Anterior cingulate cortex (tissue), 58 donors: ENCODE measurements around the gene CLIP4.
"Not testable (repeated sequence)": the region's sequence is repeated elsewhere in the genome, so short reads cannot be mapped to it uniquely, and the experiment has no call there.

ENCODE experiments used
- DNase-seq, 58 donors: peaks; one replicate each; lab custom pipeline; 2025; lab: John Stamatoyannopoulos, UW

CLIP4 gene, protein sequence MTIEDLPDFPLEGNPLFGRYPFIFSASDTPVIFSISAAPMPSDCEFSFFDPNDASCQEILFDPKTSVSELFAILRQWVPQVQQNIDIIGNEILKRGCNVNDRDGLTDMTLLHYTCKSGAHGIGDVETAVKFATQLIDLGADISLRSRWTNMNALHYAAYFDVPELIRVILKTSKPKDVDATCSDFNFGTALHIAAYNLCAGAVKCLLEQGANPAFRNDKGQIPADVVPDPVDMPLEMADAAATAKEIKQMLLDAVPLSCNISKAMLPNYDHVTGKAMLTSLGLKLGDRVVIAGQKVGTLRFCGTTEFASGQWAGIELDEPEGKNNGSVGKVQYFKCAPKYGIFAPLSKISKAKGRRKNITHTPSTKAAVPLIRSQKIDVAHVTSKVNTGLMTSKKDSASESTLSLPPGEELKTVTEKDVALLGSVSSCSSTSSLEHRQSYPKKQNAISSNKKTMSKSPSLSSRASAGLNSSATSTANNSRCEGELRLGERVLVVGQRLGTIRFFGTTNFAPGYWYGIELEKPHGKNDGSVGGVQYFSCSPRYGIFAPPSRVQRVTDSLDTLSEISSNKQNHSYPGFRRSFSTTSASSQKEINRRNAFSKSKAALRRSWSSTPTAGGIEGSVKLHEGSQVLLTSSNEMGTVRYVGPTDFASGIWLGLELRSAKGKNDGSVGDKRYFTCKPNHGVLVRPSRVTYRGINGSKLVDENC

DNA sequence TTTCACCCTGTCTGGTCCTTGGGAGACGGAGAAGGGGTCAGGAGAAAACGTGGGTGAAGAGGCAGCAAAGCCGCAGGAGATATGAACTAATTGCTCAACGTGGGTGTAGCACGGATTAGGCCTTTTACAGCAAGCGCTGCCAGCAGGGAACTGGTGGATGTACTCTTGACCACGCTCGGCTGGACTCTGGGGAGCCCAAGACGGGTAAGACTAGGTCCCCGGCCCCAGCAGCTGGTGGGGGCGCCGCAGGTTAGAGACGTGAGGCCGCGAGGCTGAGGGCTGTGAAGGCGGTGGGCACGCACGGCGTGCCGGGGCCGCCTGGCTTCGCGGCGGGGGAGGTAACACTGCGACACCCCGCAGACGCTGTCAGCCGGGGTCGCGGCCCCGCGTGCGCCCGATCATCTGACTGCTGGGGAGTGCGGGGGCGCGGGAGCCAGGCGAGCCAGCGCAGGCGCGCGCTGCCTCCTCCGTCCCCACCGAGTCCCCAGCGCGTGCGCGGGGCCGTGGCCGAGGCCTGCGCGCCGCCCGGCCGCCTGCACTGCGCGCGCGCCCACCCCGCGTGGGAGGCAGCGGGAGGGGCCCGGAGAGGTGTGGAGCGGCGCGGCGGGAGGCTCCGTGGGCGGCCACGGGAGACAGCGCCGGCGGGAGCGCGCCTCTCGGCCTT, at the start of gene CLIP4:
Gene CLIP4 (plus strand): TSS at position 470 of the 664 bp plus-strand sequence. CDS start 5,974 bp downstream, outside the sequence.
- DNase-seq, result peak in 51 of 58 donors; percentile 13 to 85 (median 68)

DNA sequence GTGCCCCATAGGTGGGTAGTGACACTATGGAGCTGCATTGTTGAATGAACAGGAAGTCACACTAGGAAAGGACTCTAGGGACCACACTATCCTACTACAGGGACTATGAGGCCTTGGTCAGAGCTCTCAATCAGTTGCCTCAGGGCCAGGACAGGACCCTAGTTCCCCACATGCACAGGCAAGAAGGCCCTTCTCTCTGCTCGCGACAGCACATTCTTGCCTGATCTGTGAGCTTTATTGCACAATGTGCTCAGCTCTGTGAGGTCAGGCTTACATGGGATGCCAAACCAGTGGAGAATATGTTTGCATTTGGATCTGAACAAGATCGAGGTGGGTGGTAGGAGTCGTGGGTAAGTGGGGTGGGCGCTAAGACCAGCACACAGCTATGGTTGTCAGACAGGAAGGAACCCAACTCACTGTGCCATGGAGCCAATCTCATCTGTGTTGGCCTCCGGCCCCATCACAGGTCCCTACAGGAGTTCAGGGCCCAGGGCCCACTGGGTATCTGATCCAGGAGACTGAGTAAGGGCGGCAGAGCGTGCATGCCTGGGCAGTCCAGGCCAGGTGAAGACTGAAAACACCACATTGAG, 48.8 kb upstream of the CLIP4 start:
- DNase-seq, result no peak

DNA sequence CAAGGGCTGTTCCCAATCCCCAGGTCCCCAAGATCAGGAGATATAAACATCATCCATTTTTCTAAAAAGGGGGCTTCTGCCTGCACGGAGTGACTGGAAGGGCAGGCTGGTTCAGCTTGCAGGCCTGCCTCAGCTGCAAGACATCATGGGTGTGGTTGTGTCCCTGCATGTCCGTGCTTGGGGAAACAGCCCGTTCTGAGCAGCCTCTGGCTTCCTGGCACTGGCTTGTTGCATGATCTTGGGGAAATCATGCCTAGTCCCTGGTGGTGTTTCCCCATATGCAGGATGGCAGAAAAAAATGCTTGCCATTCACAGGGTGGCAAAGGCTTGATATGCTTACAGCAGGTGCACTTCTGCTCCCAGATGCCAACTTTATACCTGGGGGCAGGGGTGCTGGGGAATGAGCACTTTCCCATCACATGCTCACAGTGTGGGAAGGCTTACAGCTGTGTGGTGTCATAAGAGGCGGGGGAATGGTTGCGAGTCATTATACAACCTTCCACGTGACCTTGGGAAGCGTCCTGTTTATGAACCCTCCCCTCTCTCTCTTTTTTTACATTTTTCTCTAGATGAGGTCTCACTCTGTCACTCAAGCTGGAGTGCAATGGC, 48.1 kb upstream of the CLIP4 start:
- DNase-seq, result no peak

DNA sequence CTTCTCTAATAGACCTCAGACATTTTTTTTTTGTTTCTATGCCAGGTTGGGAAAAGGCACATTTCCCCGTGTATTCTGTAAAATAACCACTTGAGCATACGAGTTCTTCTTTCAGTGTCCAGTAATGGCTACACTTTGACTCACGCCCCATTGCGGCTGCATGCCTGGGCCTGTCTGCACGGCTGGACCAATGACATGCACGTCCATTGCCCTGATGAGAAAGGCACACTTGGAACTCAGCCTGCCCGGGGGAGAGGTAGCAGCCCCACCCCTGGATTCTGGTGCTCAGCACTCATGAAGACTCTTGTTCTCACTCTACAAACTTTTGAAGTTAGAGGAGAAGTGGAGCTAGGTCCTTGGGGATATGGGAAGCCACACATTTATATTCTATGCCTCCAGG, 46.7 kb upstream of the CLIP4 start:
- no peak for DNase-seq

DNA sequence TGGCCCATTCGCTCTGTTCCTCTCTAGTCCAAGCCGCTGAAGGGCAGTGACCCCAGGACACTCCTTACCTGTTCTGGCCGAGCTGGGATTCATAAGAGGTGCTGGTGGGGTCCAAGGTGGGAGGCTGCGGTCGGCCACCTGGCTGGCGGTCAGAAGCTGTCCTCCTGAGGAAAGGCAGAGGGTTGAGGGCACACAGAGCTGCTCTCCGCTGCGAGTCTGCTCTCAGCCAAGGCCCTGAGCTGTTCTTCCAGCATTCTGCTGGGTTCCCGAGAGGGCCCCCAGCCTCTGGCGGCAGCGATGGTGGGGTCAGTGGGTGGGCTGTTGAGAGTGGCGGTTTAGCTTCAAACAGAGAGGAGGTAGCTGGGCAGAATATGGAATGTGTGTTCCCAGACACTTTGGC, 44.7 kb upstream of the CLIP4 start:
- DNase-seq, result no peak

DNA sequence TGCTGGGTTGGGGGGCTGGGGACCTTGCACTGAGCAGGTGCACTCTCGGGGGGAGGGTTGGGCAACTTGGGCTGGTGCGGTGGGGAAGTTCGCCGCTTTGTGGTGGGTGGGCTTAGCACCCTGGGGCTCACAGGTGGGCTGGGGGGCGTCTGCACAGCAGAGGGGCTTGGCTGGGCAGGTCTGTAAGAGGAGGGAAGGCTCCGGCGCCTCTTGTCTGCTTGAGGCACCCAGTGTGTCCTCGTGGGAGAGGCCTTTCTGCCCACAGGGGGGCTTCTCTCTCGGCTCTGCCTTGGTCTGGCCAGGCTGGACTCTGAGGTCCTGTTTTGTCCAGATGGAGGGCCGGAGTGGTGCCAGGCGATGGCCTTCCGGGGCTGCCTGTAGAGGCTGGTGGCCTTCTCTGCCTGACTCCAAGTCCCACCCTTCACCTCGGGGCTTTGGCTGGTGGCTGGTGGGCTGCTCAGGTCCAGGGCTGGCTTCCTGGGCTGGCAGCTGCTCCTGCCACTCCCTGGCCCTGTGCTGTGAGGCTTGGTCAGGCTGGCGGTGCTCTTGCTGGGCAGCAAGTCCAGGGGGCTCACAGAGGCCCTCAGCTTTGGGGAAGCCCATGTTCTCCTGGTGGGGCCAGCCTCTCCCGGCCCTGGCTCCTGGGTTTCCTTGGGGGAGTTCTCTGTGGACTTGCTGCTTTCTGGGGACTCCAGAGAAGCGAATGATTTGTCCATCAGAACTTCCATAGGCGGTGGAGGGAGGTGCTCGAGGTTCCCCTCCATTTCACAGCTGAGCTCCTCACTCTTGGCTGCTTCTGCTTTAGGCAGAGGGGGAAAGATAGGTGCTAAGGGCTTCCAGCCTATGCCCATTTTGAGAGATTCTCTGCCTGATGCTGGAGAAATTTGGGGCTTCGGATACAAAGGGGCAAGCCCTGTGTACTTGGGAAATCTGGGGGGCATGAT, 43.9 kb upstream of the CLIP4 start:
- DNase-seq, result no peak

DNA sequence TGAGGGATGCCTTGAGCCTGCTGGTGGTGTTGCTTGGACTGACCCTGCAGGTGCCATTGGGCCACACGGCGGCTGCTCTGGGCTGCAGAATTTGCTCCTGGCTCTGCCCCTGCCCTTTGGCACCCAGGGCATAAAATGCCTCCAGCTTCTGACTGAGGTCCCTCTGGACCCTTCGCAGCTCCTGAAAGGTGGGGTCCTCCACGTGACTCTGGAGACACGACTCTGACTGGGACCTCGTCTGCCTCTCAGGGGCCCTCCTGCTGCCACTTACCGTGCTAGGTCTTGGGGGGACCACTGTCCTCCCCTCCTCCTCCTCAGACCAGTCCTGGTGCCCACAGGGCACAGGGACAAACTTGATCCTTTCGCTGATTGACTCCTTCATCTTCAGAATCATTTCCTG, 43.0 kb upstream of the CLIP4 start:
- no peak for DNase-seq

DNA sequence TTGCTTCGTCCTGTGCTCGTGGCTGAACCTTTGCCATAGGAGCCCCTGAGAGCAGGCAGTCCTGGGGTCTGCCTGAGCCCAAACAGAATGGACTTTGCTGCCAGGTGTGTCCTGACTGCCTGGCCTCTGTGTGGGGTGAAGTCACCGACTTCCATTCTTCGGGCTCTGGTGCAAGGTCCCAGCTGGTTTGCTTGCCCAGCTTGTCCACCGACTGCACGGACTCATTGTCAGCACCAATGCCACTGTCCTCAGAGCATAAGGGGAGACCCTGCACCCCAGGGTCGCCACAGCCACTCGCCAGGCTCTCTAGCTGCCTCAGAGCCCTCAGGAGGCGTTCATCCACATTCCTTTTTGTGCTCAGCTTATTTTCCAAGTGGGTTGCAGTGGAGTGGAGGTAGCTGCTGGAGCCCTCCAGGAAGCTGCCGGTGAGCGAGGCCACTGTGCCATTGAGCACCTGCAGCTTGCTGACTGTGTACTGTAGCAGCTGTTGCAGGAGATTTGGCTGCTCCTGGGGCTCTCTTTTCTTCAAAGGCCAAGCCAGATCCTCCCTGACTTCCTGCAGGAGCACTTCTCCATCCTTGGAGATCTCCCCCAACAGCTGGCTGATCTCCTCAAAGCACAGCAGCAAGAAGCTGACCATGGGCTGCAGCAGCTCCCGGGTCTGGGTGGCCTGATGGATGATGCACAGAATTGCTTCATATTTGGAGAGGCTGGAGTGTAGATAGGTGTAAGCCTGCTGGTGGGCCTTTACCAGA, 42.1 kb upstream of the CLIP4 start:
- no peak for DNase-seq

DNA sequence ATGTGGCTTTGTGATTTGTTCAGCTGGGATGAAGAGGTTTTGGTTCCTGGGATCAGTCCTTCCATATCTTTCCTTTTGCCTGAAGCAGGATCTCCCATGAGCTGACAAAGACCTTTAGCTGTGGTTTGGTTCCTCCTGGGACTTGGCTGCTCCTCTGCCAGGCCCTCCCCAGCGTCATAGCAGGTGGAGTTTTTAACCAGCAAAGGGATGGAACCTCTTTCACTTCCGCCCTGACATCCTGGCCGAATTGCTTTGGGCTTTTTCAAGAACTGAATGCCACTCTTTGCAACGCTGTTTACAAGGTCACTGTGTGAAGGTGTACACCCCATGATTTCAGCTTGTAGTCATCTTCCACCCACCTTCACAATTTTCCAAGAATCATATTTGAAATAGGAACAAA, 41.3 kb upstream of the CLIP4 start:
- no peak for DNase-seq

DNA sequence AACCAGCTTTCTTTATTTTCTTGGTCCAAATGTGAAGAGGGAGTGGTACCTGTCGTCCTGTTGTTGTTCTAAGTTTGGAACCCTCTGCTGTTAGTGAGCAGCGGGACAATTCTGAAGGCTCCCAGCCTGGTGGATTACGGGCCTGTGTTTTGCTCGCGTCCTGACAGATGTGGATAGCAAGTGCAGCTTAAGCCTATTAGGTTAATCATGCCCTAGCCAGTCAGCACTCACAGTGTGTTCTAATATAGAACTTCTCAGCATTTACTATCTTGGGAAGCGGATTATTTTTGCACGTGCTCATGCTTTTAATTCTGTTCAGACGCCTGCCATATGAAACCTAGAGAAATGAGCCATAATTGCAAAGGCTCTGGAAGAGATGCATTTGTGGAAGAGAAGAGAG, 40.8 kb upstream of the CLIP4 start, which contains the start of gene PCARE:
Gene PCARE (minus strand): TSS at position 113 of the 400 bp plus-strand sequence. CDS start 262 bp downstream, outside the sequence.
- DNase-seq, result no peak

DNA sequence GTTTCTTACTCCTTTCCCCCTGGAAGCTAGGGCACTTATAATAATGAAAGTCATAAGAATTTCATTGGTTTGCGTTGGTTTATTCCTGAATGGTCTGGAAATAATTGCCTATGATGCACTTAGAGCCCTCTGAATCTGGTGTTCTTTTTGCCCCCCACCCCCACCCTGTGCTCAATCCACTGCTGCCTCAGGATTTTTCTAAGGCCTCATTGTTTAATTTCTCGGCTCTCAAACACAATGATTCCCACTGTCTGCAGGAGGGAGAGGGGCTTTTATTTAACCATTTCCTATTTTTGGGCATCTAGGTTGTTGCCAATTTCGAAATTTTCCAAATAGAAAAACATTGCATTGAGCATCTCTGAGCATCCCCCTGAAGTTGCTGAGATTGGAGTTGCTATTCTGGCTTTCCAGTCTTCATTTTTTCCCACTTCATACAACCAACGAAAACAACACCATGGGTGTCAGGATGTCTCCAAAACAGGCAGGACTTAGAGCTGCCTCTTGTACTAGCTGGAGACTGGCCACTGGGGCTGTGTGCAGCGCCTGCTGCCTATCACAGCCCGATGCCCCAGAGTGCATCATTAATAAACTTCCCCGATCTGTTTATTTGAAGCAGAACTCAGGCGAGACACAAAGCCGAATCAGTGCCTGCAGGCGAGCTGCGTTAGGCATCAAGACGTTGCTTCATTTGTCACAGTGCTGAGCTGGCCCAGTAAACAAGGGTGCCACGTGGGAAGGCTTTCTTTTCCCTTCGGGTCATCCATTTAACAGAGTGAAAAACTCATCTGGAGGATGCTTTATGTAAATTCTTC, 39.1 kb upstream of the CLIP4 start:
- DNase-seq, result peak in 54 of 58 donors; percentile 22 to 91 (median 71)

DNA sequence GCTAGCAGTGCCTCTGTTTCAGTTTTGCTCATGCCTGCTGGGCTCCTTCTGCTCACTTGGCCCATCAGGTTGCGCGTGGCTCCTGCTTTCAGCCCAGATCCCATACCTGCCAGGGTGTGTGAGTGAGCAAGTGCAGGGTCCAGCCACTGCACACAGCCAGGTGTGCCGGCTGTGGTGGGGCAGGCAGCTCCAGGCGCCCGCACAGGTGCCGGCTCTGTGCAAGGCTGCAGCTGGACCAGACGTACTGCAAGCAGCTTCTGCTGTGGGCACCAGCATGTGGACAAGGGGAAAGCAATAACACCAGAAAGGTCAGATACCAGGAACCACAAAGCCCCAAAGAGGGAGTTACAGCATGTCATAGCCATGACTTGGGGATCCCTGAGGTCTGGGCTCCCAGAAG, 35.3 kb upstream of the CLIP4 start:
- no peak for DNase-seq

DNA sequence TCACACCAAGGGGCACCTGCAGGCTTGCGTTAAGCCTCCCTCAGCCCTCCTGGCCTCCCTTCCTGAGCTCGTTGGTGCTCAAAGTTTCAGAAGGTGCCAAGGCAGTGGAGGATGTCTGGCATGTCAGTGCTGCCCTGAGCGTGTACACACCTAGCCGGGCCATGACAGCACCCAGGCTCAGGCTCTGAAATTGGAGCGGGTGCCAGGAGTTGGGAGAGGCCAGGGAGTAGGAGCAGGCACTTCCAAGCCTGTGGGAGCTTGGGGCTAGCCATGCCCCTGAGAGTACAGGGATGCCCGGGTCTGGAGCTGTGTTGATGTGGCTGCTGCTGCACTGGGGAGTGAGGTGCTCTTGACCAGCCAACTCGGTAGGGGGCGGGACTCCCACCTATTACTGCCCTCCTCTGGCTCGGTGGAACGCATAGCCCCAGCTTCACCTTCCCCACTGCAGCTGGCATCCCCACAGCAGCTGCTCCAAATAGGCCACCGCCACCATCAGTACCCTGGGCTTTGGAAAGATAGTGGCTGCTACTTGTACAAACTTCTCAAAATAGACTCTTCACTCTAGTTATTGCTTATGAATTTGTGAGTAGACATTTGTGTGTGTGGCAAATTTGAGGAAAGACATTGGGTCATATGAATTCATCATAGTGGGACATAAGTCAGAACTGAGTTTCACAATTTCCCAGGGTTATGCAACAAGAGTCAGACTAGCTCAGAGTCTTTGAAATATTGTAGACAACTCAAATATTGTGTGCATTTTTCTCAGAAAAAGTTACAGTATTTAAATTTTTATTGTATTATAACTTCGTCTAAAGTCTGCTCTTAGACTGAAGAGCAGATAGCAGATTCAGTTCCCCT, 34.1 kb upstream of the CLIP4 start:
- DNase-seq, result no peak

DNA sequence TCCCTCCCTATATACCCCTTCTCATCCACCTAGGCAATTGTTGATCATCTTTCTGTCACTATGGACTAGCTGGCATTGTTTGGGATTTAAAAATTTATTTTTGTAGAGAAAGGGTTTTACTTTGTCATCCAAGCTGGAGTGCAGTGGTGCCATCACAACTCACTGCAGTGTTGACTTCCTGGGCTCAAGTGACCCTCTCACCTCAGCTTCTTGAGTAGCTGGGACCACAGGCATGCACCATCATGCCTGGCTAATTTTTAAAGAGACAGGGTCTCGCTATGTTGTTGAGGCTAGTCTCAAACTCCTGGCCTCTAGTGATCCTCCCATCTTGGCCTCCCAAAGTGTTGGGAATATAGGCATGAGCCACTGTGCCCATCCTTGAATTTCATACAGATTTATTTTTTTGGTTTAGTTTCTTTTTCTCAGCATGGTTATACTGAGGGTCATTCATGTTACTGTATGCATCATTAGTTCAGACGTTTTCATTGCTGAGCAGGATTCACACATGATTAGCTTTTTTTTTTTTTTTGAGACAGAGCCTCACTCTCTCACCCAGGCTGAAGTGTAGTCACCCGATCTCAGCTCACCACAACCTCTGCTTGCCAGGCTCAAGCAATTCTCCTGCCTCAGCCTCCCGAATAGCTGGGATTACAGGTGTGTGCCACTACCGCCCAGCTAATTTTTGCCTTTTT, 32.3 kb upstream of the CLIP4 start:
- DNase-seq, result no peak

DNA sequence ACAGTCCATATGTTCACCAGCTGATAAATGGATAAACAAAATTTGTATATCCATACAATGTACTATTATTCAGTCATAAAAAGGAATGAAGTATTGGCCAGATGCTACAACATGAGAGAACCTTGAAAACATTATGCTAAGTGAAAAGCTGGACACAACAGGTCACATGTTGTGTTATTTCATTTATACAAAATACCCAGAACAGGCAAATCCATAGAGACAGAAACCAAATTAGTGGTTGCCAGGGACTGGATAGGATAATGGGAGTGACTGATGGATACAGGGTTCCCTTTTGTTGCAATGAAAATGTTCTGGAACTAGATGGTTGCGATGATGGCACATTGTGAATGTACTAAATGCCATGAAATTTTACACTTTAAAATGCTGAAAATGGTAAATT, 30.7 kb upstream of the CLIP4 start:
- DNase-seq, result peak in 1 of 58 donors; percentile 17

DNA sequence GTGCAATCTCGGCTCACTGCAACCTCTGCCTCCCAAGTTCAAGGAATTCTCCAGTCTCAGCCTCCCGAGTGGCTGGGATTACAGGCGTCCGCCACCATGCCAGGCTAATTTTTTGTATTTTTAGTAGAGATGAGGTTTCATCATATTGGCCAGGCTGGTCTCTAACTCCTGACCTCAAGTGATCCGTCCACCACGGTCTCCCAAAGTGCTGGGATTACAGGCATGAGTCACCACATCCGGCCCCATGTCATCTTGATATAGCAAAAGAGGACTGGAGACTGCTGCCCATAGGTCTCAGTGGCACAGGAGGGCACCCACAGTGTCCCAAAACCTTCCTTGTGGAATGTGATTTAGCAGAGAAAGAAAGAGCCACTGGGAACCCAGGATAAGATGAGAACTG, 24.9 kb upstream of the CLIP4 start:
- DNase-seq, result not testable (repeated sequence)
